PC-9 (cell line): ENCODE measurements around the gene PLEKHH2. TPM values are rescaled to one million over a fixed set of nuclear protein-coding genes. Genes with fewer than 3 reads are reported as not detected.

ENCODE experiments used
- BruUV-seq: library from RNA; stranded (reverse); fragments of 400-500 nt; replicated peaks from 2 replicates; lab custom pipeline; 2021; lab: Mats Ljungman, UMichigan
- CTCF ChIA-PET: fragments of 300-600 bp; sonication (Branson Sonifier 250); formaldehyde crosslinking; loops from one replicate; lab custom pipeline; 2022; ENCODE audit warnings: antibody characterized with exemption; lab: Charles Lee
- POLR2A ChIA-PET: fragments of 300-600 bp; sonication (Branson Sonifier 250); formaldehyde crosslinking; loops from one replicate; lab custom pipeline; 2022; ENCODE audit warnings: antibody characterized with exemption; ENCODE audit not compliant: unreplicated experiment; lab: Charles Lee
- DNase-seq, 2 experiments: peaks; one replicate each; pipeline versions ENCODE4 v3.0.0 to v3.0.0-alpha.2; 2015 to 2022; ENCODE audit warnings: mixed read lengths in 1 of 2
- H2AFZ ChIP-seq: fragments of 200-600 bp; sonication (generic); 2 replicates; pipeline ENCODE4 v1.8.1; 2017; ENCODE audit warnings: antibody characterized with exemption
- H3F3A ChIP-seq: fragments of 200-600 bp; sonication (generic); 2 replicates; pipeline ENCODE4 v1.8.1; 2017; ENCODE audit warnings: antibody characterized with exemption, mild to moderate bottlenecking, low read depth; ENCODE audit not compliant: insufficient read depth
- H3K27ac ChIP-seq: fragments of 200-600 bp; sonication (generic); 2 replicates; pipeline ENCODE4 v1.6.1; 2016; ENCODE audit warnings: mixed run types
- H3K27me3 ChIP-seq: fragments of 200-600 bp; sonication (generic); 2 replicates; pipeline ENCODE4 v1.6.1; 2016; ENCODE audit warnings: low read depth, mixed run types; ENCODE audit not compliant: insufficient read depth
- H3K36me3 ChIP-seq: fragments of 200-600 bp; sonication (generic); 2 replicates; pipeline ENCODE4 v1.6.1; 2016; ENCODE audit warnings: low read depth, mixed run types
- H3K4me1 ChIP-seq: fragments of 200-600 bp; sonication (generic); replicated peaks from 2 replicates; pipeline ENCODE4 v1.6.1; 2016; ENCODE audit warnings: mixed run types; ENCODE audit not compliant: insufficient read depth
- H3K4me2 ChIP-seq: fragments of 200-600 bp; sonication (generic); 2 replicates; pipeline ENCODE4 v1.6.1; 2017; ENCODE audit warnings: mixed run types
- H3K4me3 ChIP-seq: fragments of 200-600 bp; sonication (generic); 2 replicates; pipeline ENCODE4 v1.6.1; 2016; ENCODE audit warnings: mixed run types
- H3K79me2 ChIP-seq: fragments of 200-600 bp; sonication (generic); 2 replicates; pipeline ENCODE4 v1.6.1; 2017; ENCODE audit warnings: low read depth, mixed run types
- H3K9me2 ChIP-seq: fragments of 200-600 bp; sonication (generic); 2 replicates; pipeline ENCODE4 v1.8.1; 2017; ENCODE audit warnings: mild to moderate bottlenecking; ENCODE audit not compliant: insufficient read depth
- H3K9me3 ChIP-seq: fragments of 200-600 bp; sonication (generic); 2 replicates; pipeline ENCODE4 v1.8.1; 2016; ENCODE audit warnings: low read depth; ENCODE audit not compliant: insufficient read depth
- H4K20me1 ChIP-seq: fragments of 200-600 bp; sonication (generic); 2 replicates; pipeline ENCODE4 v1.8.1; 2017; ENCODE audit not compliant: insufficient read depth
- CTCF ChIP-seq: fragments of 200-600 bp; sonication (generic); conservative IDR thresholded peaks from 2 replicates; pipeline ENCODE4 v1.6.1; 2017; ENCODE audit warnings: mixed run types, antibody characterized with exemption, mild to moderate bottlenecking, moderate library complexity
- EZH2 ChIP-seq: fragments of 200-600 bp; sonication (generic); IDR thresholded peaks from 2 replicates; pipeline ENCODE4 v1.8.0; 2017; ENCODE audit warnings: antibody characterized with exemption, low read depth
- intact Hi-C: fragments of 100-400 bp; cut with micrococcal nuclease; formaldehyde crosslinking; loops from one replicate; pipeline ENCODE4 v1.10.0; 2022; ENCODE audit not compliant: unreplicated experiment
- total RNA-seq: library from RNA; stranded (reverse); gene quantifications from 2 replicates; pipeline ENCODE4 v1.2.3, GENCODE V29; 2021

Gene PLEKHH2
- total RNA-seq, 1 experiment from 2014 or later = 1.6 TPM

GRCh38 chr2:43810888-43811287, 173.8 kb downstream of the PLEKHH2 start:
- ChIA-PET POLR2A (no interaction called here), CTCF (no interaction called here)
- Histone ChIP-seq H3F3A (no peaks in the 10 kb centered on the region), H3K4me2 (no peak overlapping the region), H3K79me2 (no peaks in the 10 kb centered on the region), H3K9me2 (no peaks in the 10 kb centered on the region), H4K20me1 (no peaks in the 10 kb centered on the region), H3K27me3 (no peaks in the 10 kb centered on the region), H3K4me3 (no peak overlapping the region), H3K4me1 (peaks cover 9% of the 10 kb centered on the region; the same call in 1 of the 2 replicates), H2AFZ (no peak overlapping the region), H3K36me3 (no peaks in the 10 kb centered on the region), H3K9me3 (no peaks in the 10 kb centered on the region), H3K27ac (no peak overlapping the region)
- DNase-seq = no peak
- BruUV-seq = no TSS peak
- intact Hi-C loops = no loop called here
- no peak for TF ChIP-seq CTCF
- TF ChIP-seq EZH2 = no peak

DNA sequence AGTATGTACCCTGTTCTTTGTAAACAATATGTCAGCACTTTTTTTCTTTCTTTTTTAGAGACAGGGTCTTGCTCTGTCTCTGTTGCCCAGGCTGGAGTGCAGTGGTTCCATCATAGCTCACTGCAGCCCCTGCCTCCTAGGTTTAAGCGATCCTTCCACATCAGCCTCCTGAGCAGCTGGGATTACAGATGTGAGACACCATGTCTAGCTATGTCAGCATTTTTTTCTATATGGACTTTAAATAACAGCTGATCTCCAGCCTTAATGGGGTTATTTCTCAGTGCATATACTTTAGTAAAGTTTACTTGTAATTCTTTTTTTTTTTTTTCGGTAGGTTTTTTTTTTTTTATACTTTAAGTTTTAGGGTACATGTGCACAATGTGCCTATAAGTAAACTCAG, 174.9 kb downstream of the PLEKHH2 start:
- intact Hi-C loops = no loop called here
- Histone ChIP-seq H3K27me3 (no peaks in the 10 kb centered on the region), H3K4me2 (no peak overlapping the region), H3K9me2 (no peaks in the 10 kb centered on the region), H3K27ac (no peak overlapping the region), H2AFZ (no peak overlapping the region), H3F3A (no peaks in the 10 kb centered on the region), H3K4me3 (no peak overlapping the region), H3K9me3 (no peaks in the 10 kb centered on the region), H3K79me2 (no peaks in the 10 kb centered on the region), H3K36me3 (no peaks in the 10 kb centered on the region), H3K4me1 (peaks cover 9% of the 10 kb centered on the region; the same call in 1 of the 2 replicates), H4K20me1 (no peaks in the 10 kb centered on the region)
- DNase-seq = no peak
- CTCF ChIA-PET = no interaction called here
- no TSS peak for BruUV-seq
- TF ChIP-seq CTCF (no peak), EZH2 (no peak)
- POLR2A ChIA-PET = no interaction called here

- Histone ChIP-seq H3K27me3 (no peaks in the 10 kb centered on the region), H3K36me3 (no peaks in the 10 kb centered on the region), H3K79me2 (no peaks in the 10 kb centered on the region), H3K4me1 (peaks cover 7% of the 10 kb centered on the region; the same call in 1 of the 2 replicates), H2AFZ (no peak overlapping the region), H3K4me3 (no peak overlapping the region), H4K20me1 (no peaks in the 10 kb centered on the region), H3F3A (no peaks in the 10 kb centered on the region), H3K9me2 (no peaks in the 10 kb centered on the region), H3K27ac (no peak overlapping the region), H3K4me2 (no peak overlapping the region), H3K9me3 (no peaks in the 10 kb centered on the region)
- CTCF ChIA-PET = no interaction called here
- intact Hi-C loops = no loop called here
- no peak for DNase-seq
- no TSS peak for BruUV-seq
- POLR2A ChIA-PET = interaction anchor here (0.6 kb wide), 1 partner anchor 123 kb away, joined by 7 read pairs; no protein-coding TSS in a partner anchor
- no peak for TF ChIP-seq EZH2
- TF ChIP-seq CTCF = no peak
Observed at GRCh38 chr2:43812947-43813346, 175.9 kb downstream of the PLEKHH2 start.
